OCI-LY1 (cell line): ENCODE measurements around the gene ZNRF3.

Experiments
- H2AFZ ChIP-seq: fragments of 200-600 bp; sonication (generic), shearing (Covaris generic); 2 replicates; pipeline ENCODE4 v1.6.0; 2014; ENCODE audit warnings: antibody characterized with exemption, mild to moderate bottlenecking, low read length
- H3F3A ChIP-seq: fragments of 200-600 bp; sonication (generic), shearing (Covaris generic); 2 replicates; pipeline ENCODE4 v1.6.0; 2014; ENCODE audit warnings: mild to moderate bottlenecking, antibody characterized with exemption, low read length, moderate library complexity; ENCODE audit not compliant: insufficient read depth
- H3K27ac ChIP-seq: fragments of 200-600 bp; sonication (generic); 2 replicates; pipeline ENCODE4 v1.5.1; 2014; ENCODE audit warnings: low read length, mixed run types, mild to moderate bottlenecking, low read depth; ENCODE audit not compliant: poor library complexity, severe bottlenecking
- H3K27me3 ChIP-seq: fragments of 200-600 bp; sonication (generic); 2 replicates; pipeline ENCODE4 v1.6.0; 2014; ENCODE audit warnings: antibody characterized with exemption, mild to moderate bottlenecking, low read length, moderate library complexity; ENCODE audit not compliant: insufficient read depth
- H3K36me3 ChIP-seq: fragments of 200-600 bp; sonication (generic); 2 replicates; pipeline ENCODE4 v1.6.1; 2014; ENCODE audit warnings: mild to moderate bottlenecking, antibody characterized with exemption, low read length, moderate library complexity, mixed read lengths; ENCODE audit not compliant: insufficient read depth
- H3K4me1 ChIP-seq: fragments of 200-600 bp; sonication (generic); 2 replicates; pipeline ENCODE4 v1.5.1; 2014; ENCODE audit warnings: mild to moderate bottlenecking, low read length, moderate library complexity; ENCODE audit not compliant: insufficient read depth, severe bottlenecking
- H3K4me2 ChIP-seq: fragments of 200-600 bp; sonication (generic), shearing (Covaris generic); 2 replicates; pipeline ENCODE4 v1.6.1; 2014; ENCODE audit warnings: low read length
- H3K4me3 ChIP-seq: fragments of 200-600 bp; sonication (generic); 2 replicates; pipeline ENCODE4 v1.5.1; 2014; ENCODE audit warnings: low read length, low read depth, mild to moderate bottlenecking, mixed read lengths; ENCODE audit not compliant: poor library complexity, severe bottlenecking
- H3K79me2 ChIP-seq: fragments of 200-600 bp; shearing (Covaris generic); 2 replicates; pipeline ENCODE4 v1.6.1; 2016; ENCODE audit warnings: mixed run types, low read length, mixed read lengths; ENCODE audit not compliant: insufficient read depth
- H3K9ac ChIP-seq: fragments of 200-600 bp; sonication (generic), shearing (Covaris generic); 2 replicates; pipeline ENCODE4 v1.6.1; 2014; ENCODE audit warnings: mild to moderate bottlenecking, low read length, mixed read lengths
- H3K9me2 ChIP-seq: fragments of 200-600 bp; sonication (generic), shearing (Covaris generic); 2 replicates; pipeline ENCODE4 v1.6.1; 2014; ENCODE audit warnings: low read depth, mild to moderate bottlenecking, low read length, mixed read lengths
- H3K9me3 ChIP-seq: fragments of 200-600 bp; shearing (Covaris generic); 2 replicates; pipeline ENCODE4 v1.6.1; 2014; ENCODE audit warnings: low read length, mixed read lengths
- H4K20me1 ChIP-seq: fragments of 200-600 bp; sonication (generic), shearing (Covaris generic); 2 replicates; pipeline ENCODE4 v1.6.0; 2016; ENCODE audit warnings: mild to moderate bottlenecking, low read length; ENCODE audit not compliant: insufficient read depth
- EZH2 ChIP-seq: fragments of 200-600 bp; sonication (generic), shearing (Covaris generic); IDR thresholded peaks from 2 replicates; pipeline ENCODE4 v1.8.0; 2017; ENCODE audit warnings: borderline replicate concordance, mixed run types, mild to moderate bottlenecking, antibody characterized with exemption, low read length, moderate library complexity, mixed read lengths
- TF ChIP-seq, protein P1 (sequence below): fragments of 200-600 bp; sonication (generic), shearing (Covaris generic); IDR thresholded peaks from 2 replicates; pipeline ENCODE4 v1.5.1; 2017; ENCODE audit warnings: mild to moderate bottlenecking, antibody characterized with exemption, low read length, moderate library complexity, mixed read lengths

The ZNRF3 gene

DNA sequence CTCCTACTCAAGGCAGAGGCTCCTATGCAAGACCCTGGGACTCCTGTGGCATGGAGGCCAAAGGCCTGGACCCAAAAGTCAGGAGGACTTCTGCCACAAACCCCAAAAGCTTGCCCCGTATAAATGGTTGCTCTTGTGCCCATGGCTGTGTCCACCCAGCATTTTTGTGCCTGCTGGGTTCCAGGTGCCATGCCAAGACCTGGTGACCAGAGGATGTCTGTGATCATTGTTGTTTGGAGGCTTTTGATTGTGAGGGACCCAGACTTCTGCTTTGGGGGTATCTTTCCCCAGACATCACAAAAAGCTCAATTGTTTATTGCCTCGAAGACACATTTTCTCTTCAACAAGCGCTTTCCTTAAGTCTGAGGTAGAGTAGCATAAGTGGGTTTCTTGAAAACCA lies 143.2 kb downstream of the ZNRF3 start:
- Histone ChIP-seq H4K20me1 (no peaks in the 10 kb centered on the region), H3K4me1 (no peaks in the 10 kb centered on the region), H3K9me2 (no peaks in the 10 kb centered on the region), H3K9me3 (no peaks in the 10 kb centered on the region), H3K4me2 (no peak overlapping the region), H3K9ac (no peak overlapping the region), H3F3A (no peaks in the 10 kb centered on the region), H3K79me2 (no peaks in the 10 kb centered on the region), H3K36me3 (no peaks in the 10 kb centered on the region), H3K27me3 (no peaks in the 10 kb centered on the region), H2AFZ (no peak overlapping the region), H3K27ac (no peak overlapping the region), H3K4me3 (no peak overlapping the region)
- TF ChIP-seq, protein P1, sequence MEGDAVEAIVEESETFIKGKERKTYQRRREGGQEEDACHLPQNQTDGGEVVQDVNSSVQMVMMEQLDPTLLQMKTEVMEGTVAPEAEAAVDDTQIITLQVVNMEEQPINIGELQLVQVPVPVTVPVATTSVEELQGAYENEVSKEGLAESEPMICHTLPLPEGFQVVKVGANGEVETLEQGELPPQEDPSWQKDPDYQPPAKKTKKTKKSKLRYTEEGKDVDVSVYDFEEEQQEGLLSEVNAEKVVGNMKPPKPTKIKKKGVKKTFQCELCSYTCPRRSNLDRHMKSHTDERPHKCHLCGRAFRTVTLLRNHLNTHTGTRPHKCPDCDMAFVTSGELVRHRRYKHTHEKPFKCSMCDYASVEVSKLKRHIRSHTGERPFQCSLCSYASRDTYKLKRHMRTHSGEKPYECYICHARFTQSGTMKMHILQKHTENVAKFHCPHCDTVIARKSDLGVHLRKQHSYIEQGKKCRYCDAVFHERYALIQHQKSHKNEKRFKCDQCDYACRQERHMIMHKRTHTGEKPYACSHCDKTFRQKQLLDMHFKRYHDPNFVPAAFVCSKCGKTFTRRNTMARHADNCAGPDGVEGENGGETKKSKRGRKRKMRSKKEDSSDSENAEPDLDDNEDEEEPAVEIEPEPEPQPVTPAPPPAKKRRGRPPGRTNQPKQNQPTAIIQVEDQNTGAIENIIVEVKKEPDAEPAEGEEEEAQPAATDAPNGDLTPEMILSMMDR: no peak
- TF ChIP-seq EZH2: no peak

DNA sequence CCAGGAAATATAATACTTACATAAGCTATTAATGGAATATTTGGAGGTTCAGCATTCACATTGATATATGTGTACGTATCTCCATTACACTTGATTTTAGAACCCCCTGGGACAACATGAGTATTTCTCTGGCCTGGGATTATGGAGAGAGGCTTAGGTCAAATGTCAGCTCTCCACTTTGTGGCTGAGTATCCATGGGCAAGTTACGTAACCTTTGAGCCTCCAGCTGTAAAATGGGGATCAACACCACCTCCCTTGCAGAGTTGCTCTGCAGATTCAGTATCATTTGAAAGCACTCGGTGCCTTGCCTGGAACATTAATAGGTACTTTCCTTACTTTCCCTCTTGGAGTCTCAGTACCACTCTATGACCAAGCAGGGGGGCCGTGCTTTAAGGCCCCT lies 145.1 kb downstream of the ZNRF3 start:
- Histone ChIP-seq H3K27me3 (no peaks in the 10 kb centered on the region), H3K9ac (no peak overlapping the region), H3K27ac (no peak overlapping the region), H4K20me1 (no peaks in the 10 kb centered on the region), H3K9me3 (no peaks in the 10 kb centered on the region), H3K79me2 (no peaks in the 10 kb centered on the region), H3K4me3 (no peak overlapping the region), H3K4me1 (no peaks in the 10 kb centered on the region), H3K36me3 (no peaks in the 10 kb centered on the region), H3K4me2 (no peak overlapping the region), H3F3A (no peaks in the 10 kb centered on the region), H3K9me2 (no peaks in the 10 kb centered on the region), H2AFZ (no peak overlapping the region)
- TF ChIP-seq, protein P1: no peak
- no peak for TF ChIP-seq EZH2

- no peaks in the 10 kb centered on the region for H3K9me3 ChIP-seq
- H3K36me3 ChIP-seq: no peaks in the 10 kb centered on the region
- no peak overlapping the region for H3K9ac ChIP-seq
- TF ChIP-seq, protein P1: no peak
- no peak for TF ChIP-seq EZH2
- no peaks in the 10 kb centered on the region for H3K9me2 ChIP-seq
- H3F3A ChIP-seq: no peaks in the 10 kb centered on the region
- no peak overlapping the region for H3K27ac ChIP-seq
- no peaks in the 10 kb centered on the region for H3K79me2 ChIP-seq
- H4K20me1 ChIP-seq: no peaks in the 10 kb centered on the region
- H3K4me1 ChIP-seq: no peaks in the 10 kb centered on the region
- no peak overlapping the region for H3K4me2 ChIP-seq
- no peak overlapping the region for H2AFZ ChIP-seq
- no peak overlapping the region for H3K4me3 ChIP-seq
- peaks cover 1% of the 10 kb centered on the region; the same call in 1 of the 2 replicates for H3K27me3 ChIP-seq
These were observed 146.0 kb downstream of the ZNRF3 start for GRCh38 chr22:29029202-29030000.
